Mononuclear cell (primary cell): Measurements from ENCODE around the gene CPS1. TPM values are rescaled to one million over a fixed set of nuclear protein-coding genes. Genes with fewer than 3 reads are reported as not detected.

ENCODE experiments used
- H3K27me3 ChIP-seq: 2 replicates; pipeline ENCODE4 v1.6.0; 2011; ENCODE audit warnings: low read length, control low read depth; ENCODE audit not compliant: insufficient read depth
- H3K4me1 ChIP-seq: 2 replicates; pipeline ENCODE4 v1.5.1; 2011; ENCODE audit warnings: mild to moderate bottlenecking, low read length, control low read depth; ENCODE audit not compliant: insufficient read depth
- H3K4me3 ChIP-seq: 2 replicates; pipeline ENCODE4 v1.5.1; 2011; ENCODE audit warnings: mild to moderate bottlenecking, low read length, moderate library complexity
- H3K9me3 ChIP-seq: 2 replicates; pipeline ENCODE4 v1.5.1; 2011; ENCODE audit warnings: low read depth, mild to moderate bottlenecking, control low read depth, low read length
- total RNA-seq: library from RNA; depleted of rRNA; stranded (reverse); fragments of >200 nt; gene quantifications from one replicate; pipeline ENCODE4 v1.2.3, GENCODE V29; 2012

Gene CPS1
- total RNA-seq, 1 donor: 0.42 TPM

DNA sequence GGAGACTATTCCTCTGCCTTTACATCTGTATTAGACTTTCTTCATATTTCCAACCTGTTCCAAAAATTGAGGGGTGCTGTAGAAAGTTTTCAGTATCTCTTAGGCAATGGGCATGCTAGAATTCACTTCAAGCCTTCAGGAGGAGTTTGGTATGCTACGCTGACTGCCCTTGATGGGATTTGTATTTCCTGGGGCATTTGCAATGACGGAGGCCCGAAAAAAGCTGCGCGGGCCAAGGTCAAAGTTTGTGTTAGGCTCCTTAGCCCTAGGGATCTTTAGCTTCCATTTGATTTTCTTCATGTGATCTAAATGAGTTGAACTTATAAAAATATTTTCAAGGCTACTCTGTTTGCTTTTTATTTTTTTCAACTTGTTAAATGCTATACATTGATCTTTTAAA is 5.1 kb downstream of the CPS1 start:
- Histone ChIP-seq H3K4me1 (no peaks in the 10 kb centered on the region), H3K4me3 (no peak overlapping the region), H3K9me3 (no peaks in the 10 kb centered on the region), H3K27me3 (no peaks in the 10 kb centered on the region)

DNA sequence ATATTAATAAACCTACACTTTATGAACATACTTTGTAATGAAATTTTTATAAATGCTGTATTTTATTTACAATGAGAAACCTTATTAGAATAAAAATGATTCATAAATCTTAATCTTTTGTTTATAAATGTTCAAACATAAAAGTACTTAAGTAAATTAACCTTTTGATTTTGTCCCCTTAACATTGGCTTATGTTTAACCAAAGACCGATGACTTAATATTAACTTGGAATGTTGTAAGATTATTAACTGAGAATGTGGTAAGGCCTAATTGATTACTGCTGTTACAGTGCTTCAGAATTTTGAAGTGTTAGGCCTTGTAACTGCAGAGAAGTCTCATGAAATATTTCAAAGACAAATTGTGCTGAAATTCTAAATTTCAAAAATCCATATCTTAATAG is 5.7 kb downstream of the CPS1 start:
- no peaks in the 10 kb centered on the region for H3K9me3 ChIP-seq
- no peaks in the 10 kb centered on the region for H3K27me3 ChIP-seq
- no peaks in the 10 kb centered on the region for H3K4me1 ChIP-seq
- H3K4me3 ChIP-seq: no peak overlapping the region

DNA sequence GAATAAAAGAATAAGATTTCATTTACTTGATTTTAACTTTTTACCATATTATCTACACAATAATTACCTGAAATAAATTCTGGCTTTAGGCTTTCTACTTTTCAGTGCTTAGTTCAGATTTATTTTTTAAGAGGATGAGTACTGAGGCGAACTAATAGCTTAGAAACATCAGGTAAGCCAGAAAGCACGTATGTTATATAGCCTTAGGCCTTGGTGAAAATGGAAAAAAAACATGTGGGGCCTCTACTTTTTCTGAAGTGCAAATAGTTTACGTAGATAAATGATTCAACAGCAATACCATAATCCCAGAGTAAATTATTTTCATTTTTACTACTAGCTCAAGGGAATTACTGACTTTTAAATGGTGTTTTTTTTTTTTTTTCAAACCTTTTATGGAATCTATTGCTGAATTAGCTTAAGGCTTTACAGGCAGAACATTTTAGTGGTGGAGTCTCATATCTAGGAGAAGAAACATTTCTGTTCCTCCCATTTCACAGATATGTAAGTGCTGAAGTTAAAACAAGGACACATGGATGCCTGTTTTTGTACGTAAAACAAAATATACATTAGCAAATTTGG is 6.2 kb downstream of the CPS1 start:
- Histone ChIP-seq H3K27me3 (no peaks in the 10 kb centered on the region), H3K4me3 (no peak overlapping the region), H3K4me1 (no peaks in the 10 kb centered on the region), H3K9me3 (no peaks in the 10 kb centered on the region)

DNA sequence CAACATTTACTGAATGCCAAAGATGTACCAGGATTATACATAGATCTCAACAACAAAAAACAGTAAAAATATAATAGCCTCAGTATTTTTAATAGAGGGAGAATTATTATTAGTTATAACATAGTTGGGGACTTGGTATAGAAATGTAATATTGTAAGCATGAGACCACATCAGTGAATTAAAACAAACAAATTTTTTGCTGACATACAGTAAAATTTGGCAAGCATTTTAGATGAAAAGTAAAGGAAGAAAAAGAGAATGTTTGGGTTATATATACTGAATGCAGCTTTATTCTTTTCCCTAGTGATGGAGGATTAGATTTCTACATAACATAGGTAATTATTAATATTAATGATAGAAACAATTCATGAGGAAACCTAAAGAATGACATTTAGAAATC is 10.9 kb downstream of the CPS1 start:
- no peaks in the 10 kb centered on the region for H3K27me3 ChIP-seq
- H3K4me1 ChIP-seq: no peaks in the 10 kb centered on the region
- no peak overlapping the region for H3K4me3 ChIP-seq
- H3K9me3 ChIP-seq: no peaks in the 10 kb centered on the region

DNA sequence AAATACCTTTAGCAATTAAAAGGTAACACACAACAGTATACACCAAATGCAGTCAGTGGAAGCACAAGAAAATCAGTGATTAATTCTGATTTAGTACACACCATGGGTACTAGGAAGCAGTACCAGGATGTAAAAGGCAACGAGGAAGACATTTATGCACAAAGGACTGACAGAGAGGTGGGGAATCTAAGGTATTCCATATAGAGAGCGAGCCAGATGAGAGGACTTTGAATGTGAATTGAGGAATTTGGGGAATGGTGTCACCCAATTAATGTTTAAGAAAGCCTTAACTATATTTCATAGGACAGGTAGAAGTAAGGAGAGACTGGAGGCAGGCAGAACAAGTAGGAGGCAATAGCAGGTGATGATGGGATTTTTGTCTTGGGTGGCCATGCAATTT is 11.7 kb downstream of the CPS1 start:
- no peaks in the 10 kb centered on the region for H3K4me1 ChIP-seq
- no peak overlapping the region for H3K4me3 ChIP-seq
- H3K27me3 ChIP-seq: no peaks in the 10 kb centered on the region
- H3K9me3 ChIP-seq: no peaks in the 10 kb centered on the region

DNA sequence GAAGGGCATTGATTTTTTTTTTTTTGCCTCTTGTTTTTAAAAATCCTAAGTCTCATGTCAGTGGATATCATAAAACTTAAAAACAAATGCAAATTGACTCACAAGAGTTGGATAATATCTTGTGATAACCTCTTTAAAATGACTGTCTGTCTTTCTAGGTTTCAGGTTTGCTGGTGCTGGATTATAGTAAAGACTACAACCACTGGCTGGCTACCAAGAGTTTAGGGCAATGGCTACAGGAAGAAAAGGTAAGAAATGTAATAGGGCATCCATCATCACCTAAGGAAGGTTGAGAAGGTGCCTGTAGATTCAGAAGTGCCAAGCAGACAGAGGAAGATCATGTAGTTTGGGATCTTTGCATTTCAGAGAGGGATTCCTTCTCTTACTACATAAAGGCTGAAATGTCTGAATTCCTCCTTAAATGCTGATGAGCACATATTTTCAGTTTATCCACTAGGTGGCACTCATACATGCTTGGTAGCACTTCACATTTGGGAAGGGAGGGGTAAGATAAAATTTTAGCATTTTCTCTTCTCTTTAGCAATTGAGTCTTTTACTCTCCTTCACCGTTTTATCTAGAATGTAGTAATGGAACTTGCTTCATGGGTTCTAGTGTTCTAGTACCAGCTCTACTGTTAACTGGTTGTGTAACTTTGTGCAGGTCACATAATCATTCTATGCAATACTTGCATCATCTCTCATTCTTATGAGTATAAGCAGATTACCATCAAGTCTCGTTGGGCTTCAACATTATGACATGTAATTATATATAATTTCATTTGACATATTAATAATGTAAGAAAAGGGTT is 21.1 kb downstream of the CPS1 start:
- Histone ChIP-seq H3K9me3 (no peaks in the 10 kb centered on the region), H3K4me3 (no peak overlapping the region), H3K4me1 (no peaks in the 10 kb centered on the region), H3K27me3 (no peaks in the 10 kb centered on the region)

DNA sequence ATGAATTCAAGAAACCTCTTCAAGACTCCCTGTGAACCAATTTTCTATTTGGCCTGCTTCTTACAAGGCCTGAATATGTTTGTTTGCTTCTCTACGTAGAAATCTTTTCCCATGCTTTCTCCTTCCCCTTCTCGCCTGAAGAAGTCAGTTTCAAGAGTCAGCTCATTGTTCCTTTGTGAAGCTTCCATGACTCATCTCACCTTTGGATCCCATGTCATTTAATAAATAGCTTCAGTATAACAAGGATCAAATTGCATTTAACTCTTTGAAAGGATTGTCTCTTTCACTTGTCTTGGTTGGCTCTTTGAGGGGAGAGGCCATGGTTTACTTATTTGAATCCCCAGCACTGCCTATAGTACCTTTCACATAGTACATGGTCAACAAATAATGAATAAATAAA is 28.4 kb downstream of the CPS1 start:
- Histone ChIP-seq H3K4me1 (no peaks in the 10 kb centered on the region), H3K27me3 (no peaks in the 10 kb centered on the region), H3K4me3 (no peak overlapping the region), H3K9me3 (no peaks in the 10 kb centered on the region)

DNA sequence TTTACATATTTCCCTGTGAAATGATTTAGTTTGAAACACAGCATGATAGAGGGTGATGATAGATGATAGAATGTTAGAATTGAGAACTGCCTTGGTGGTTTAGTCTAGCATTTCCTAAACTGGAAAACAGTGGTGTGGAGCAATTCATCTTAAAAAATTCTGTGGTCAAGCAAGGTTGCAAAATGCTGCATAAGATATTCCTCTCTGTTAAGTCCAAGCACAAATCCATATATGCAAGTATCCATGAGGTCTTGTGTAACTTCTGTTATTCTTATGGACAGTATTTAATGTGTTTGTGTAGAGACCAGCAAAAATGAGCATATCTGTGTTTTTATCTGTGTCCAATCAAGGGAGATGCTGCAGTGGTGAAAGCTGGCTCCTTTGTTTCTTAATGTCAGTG is 30.0 kb downstream of the CPS1 start:
- H3K4me1 ChIP-seq: no peaks in the 10 kb centered on the region
- no peaks in the 10 kb centered on the region for H3K27me3 ChIP-seq
- no peak overlapping the region for H3K4me3 ChIP-seq
- no peaks in the 10 kb centered on the region for H3K9me3 ChIP-seq

DNA sequence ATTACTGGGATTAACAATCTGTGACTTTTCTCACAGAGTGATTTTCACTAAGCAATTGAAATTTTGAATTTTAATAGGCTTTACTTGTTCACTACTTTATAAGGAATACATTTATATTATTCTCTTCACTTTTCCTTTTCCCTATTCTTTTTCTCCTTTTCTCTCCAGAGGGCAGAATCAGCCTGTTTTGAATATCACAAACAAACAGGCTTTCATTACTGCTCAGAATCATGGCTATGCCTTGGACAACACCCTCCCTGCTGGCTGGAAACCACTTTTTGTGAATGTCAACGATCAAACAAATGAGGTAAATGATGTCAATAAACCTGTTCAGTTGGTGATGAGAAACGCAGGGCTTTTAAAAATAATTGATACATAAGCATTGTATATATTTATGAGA is 35.3 kb downstream of the CPS1 start:
- Histone ChIP-seq H3K9me3 (no peaks in the 10 kb centered on the region), H3K27me3 (no peaks in the 10 kb centered on the region), H3K4me3 (no peak overlapping the region), H3K4me1 (no peaks in the 10 kb centered on the region)

DNA sequence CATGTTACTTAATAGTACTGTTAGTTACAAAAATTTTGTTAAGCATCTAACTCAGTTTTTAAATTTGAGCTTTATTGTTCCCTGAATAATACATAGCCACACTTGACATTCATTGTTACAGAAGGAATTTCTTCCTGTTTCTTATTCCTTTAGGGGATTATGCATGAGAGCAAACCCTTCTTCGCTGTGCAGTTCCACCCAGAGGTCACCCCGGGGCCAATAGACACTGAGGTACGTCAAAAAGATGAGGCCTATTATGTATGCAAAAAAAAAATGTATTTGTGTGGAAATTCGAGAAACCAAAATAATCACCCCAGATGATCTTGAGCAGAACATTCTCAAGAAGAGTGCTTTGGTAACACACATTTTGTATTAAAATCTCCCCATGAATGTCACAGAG is 36.3 kb downstream of the CPS1 start:
- Histone ChIP-seq H3K4me3 (no peak overlapping the region), H3K27me3 (no peaks in the 10 kb centered on the region), H3K4me1 (no peaks in the 10 kb centered on the region), H3K9me3 (no peaks in the 10 kb centered on the region)

DNA sequence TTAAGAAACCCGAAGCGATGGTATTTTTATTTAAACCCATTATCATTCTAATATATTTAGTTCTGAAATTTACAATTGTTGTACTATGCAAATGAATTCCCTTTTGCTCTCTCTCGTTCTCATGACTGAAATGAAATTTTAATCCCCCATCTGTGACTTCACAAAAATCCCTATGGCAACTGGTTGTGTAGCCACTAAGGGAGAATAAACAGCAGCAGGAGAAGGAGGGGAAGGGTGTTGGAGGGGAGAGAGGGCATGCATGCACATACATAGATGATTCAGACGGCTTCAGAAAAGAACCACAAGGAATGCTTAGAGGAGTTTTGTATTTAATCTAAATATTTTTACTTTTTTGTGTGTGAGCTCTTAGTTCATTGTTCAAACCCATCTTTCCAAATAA is 36.8 kb downstream of the CPS1 start:
- Histone ChIP-seq H3K9me3 (no peaks in the 10 kb centered on the region), H3K4me1 (no peaks in the 10 kb centered on the region), H3K4me3 (no peak overlapping the region), H3K27me3 (no peaks in the 10 kb centered on the region)

DNA sequence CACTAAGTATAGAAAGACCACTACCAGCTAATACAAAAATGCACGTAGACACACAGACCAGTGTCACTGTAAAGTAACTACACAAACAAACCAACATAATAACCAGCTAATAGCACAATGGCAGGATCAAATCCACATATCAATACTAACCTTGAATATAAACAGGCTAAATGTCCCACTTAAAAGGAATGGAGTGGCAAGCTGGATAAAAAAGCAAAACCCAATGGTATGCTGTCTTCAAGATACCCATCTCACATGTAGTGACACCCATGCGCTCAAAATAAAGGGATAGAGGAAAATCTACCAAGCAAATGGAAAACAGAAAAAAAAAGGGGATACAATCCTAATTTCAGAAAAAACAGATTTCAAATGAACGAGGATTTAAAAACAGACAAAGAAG is 41.8 kb downstream of the CPS1 start:
- H3K4me3 ChIP-seq: no peak overlapping the region
- H3K27me3 ChIP-seq: no peaks in the 10 kb centered on the region
- H3K9me3 ChIP-seq: no peaks in the 10 kb centered on the region
- H3K4me1 ChIP-seq: no peaks in the 10 kb centered on the region

DNA sequence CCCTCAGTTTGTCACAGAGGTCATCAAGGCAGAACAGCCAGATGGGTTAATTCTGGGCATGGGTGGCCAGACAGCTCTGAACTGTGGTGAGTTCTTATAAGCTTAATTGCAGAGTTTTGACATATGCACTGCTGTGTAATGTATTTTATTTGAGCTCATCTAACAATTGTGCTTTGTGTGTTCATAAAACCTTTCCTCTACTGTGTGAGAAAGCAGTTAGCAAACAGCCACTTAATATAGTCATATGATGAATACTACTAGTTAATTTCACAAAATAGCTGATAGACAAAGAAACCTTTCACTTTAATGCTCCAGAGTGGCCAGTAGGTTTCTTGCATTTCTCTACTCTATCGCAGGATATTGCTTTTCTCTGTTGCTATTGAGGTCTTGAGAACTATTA is 43.1 kb downstream of the CPS1 start:
- no peaks in the 10 kb centered on the region for H3K27me3 ChIP-seq
- no peaks in the 10 kb centered on the region for H3K9me3 ChIP-seq
- no peak overlapping the region for H3K4me3 ChIP-seq
- H3K4me1 ChIP-seq: no peaks in the 10 kb centered on the region

DNA sequence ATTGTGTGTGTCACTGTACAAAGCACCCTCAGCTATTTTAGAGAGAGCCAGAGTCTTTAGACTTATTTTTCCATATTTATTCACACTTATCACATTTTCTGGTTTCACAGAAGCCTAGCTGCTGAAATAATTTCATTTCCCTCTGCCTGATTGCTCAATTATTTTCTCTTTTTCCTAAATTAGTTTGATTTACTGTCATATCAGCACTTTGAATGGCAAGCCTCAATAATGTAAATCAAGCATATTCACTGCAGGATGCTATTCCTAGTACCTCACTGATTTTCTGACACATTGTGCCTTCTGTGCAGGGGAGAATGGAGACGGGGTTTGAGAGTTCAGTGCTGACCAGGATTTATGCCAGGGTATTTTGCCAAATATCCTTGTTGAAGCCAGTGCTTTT is 48.3 kb downstream of the CPS1 start:
- H3K27me3 ChIP-seq: no peaks in the 10 kb centered on the region
- no peaks in the 10 kb centered on the region for H3K4me1 ChIP-seq
- no peak overlapping the region for H3K4me3 ChIP-seq
- H3K9me3 ChIP-seq: no peaks in the 10 kb centered on the region

DNA sequence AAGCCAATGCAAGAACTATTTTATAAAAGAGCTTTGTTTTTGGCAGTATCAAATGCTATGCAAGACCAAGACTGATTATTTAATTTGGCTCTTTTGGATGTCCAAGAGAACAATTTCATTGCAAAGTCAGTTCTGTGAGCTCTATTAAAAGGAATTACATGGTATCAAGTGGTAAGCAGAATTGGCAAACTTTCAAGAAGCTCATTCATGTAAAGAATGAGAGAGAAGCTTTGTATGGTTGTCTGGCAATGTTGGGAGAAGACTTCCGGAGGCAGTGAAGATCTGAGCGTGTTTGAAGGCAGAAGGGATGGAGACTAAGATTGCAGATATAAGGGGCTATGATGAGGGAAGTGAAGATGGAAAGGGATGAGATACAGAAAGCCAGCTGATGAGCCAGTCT is 49.6 kb downstream of the CPS1 start:
- Histone ChIP-seq H3K27me3 (no peaks in the 10 kb centered on the region), H3K4me3 (no peak overlapping the region), H3K4me1 (no peaks in the 10 kb centered on the region), H3K9me3 (no peaks in the 10 kb centered on the region)

DNA sequence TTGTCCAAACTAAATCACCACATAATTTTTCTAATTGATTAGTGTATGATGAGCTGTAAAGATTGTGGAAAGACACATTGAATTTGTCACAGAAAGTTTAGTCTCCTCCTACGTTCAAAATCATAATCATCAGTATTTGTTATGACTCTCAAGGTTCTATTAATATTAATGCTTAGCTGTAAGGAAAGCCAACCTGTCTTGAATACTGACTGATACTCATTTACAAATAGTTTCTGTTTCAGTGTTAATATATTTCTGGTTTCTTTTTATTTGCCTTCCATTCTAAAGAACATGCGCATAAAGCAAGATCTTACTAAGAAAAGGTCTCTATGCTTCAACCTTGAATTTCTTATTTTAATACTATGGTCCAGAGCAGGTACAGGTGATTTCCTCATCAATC is 55.1 kb downstream of the CPS1 start:
- Histone ChIP-seq H3K27me3 (no peaks in the 10 kb centered on the region), H3K9me3 (no peaks in the 10 kb centered on the region), H3K4me1 (no peaks in the 10 kb centered on the region), H3K4me3 (no peak overlapping the region)
